ENCODE measurements around the gene KLF17. TPM values are rescaled to one million over a fixed set of nuclear protein-coding genes. Genes with fewer than 3 reads are reported as not detected.

KLF17 gene
- total RNA-seq, 1 experiment from 2014 or later: not detected

GRCh38 chr1:44072204-44072603 is 46.4 kb upstream of the KLF17 start (continued):
- no peak for TF ChIP-seq PREB (CRISPR knock-in tag; IDR thresholded peaks at IDR 0.05; ENCODE audit: borderline replicate concordance)
- no peak for TF ChIP-seq NFYB (CRISPR knock-in tag; conservative IDR thresholded peaks at IDR 0.05; ENCODE audit: low read depth)

- CTCF ChIA-PET: interaction anchor here (0.6 to 1.1 kb wide), 2 partner anchors 25 to 795 kb away, joined by 3 read pairs; no protein-coding TSS in a partner anchor
- H3K36me3 Mint-ChIP-seq: no peaks in the 10 kb centered on the region
- H3K4me1 Mint-ChIP-seq: peaks cover 25% of the 10 kb centered on the region
- H3K27ac Mint-ChIP-seq: no peak overlapping the region
- ATAC-seq (no peak), DNase-seq (ENCODE audit: low spot score) (no peak)
- POLR2A ChIA-PET: interaction anchor here (0.7 kb wide), 1 partner anchor 327 kb away, joined by 5 read pairs; no protein-coding TSS in a partner anchor
- H3K9me3 Mint-ChIP-seq: peaks cover 5% of the 10 kb centered on the region; the same call in 1 of the 2 replicates
- no peak overlapping the region for H3K4me3 Mint-ChIP-seq
- peaks cover 27% of the 10 kb centered on the region for H3K27me3 Mint-ChIP-seq (ENCODE audit: low read depth)
- TF ChIP-seq FOXP1 (CRISPR knock-in tag; IDR thresholded peaks at IDR 0.05; ENCODE audit: borderline replicate concordance) (no peak), ZSCAN18 (CRISPR knock-in tag; IDR thresholded peaks at IDR 0.05) (no peak), ATF2 (CRISPR knock-in tag; IDR thresholded peaks at IDR 0.05; ENCODE audit: borderline replicate concordance, low read depth) (no peak), HMGA2 (CRISPR knock-in tag; IDR thresholded peaks at IDR 0.05) (no peak), NFYB (CRISPR knock-in tag; conservative IDR thresholded peaks at IDR 0.05; ENCODE audit: low read depth) (no peak)
Observed at GRCh38 chr1:44072821-44073220, 45.8 kb upstream of the KLF17 start.

- CTCF ChIA-PET: interaction anchor here (0.6 kb wide), 1 partner anchor 794 kb away, joined by 3 read pairs; no protein-coding TSS in a partner anchor
- H3K4me3 Mint-ChIP-seq: no peak overlapping the region
- no peak for ATAC-seq
- no peak for TF ChIP-seq IRF1 (CRISPR knock-in tag; IDR thresholded peaks at IDR 0.05)
- no peak for TF ChIP-seq FOXP1 (CRISPR knock-in tag; IDR thresholded peaks at IDR 0.05; ENCODE audit: borderline replicate concordance)
- TF ChIP-seq IRF2 (CRISPR knock-in tag; IDR thresholded peaks at IDR 0.05; ENCODE audit: borderline replicate concordance, low read depth): no peak
- TF ChIP-seq MXD4 (CRISPR knock-in tag; IDR thresholded peaks at IDR 0.05; ENCODE audit: borderline replicate concordance): no peak
- no peak for TF ChIP-seq ZNF512 (CRISPR knock-in tag; IDR thresholded peaks at IDR 0.05; ENCODE audit: borderline replicate concordance)
- TF ChIP-seq E2F1 (CRISPR knock-in tag; IDR thresholded peaks at IDR 0.05): no peak
- no peak for TF ChIP-seq CREB1 (CRISPR knock-in tag; IDR thresholded peaks at IDR 0.05)
- TF ChIP-seq ATF3 (CRISPR knock-in tag; conservative IDR thresholded peaks at IDR 0.05): no peak
- TF ChIP-seq NR3C1 (CRISPR knock-in tag; conservative IDR thresholded peaks at IDR 0.05; ENCODE audit: low read depth): no peak
- TF ChIP-seq SMAD4 (CRISPR knock-in tag; IDR thresholded peaks at IDR 0.05): no peak
- no peak for TF ChIP-seq JUN (CRISPR knock-in tag; IDR thresholded peaks at IDR 0.05)
- no peak for TF ChIP-seq ZNF425 (CRISPR knock-in tag; conservative IDR thresholded peaks at IDR 0.05)
- TF ChIP-seq ZBTB21 (CRISPR knock-in tag; IDR thresholded peaks at IDR 0.05; ENCODE audit: borderline replicate concordance): no peak
Observed at GRCh38 chr1:44073528-44073927, 45.1 kb upstream of the KLF17 start.

More at GRCh38 chr1:44073528-44073927, 45.1 kb upstream of the KLF17 start:
- no peak for DNase-seq (ENCODE audit: low spot score)
- H3K36me3 Mint-ChIP-seq: no peaks in the 10 kb centered on the region
- peaks cover 25% of the 10 kb centered on the region for H3K27me3 Mint-ChIP-seq (ENCODE audit: low read depth)
- POLR2A ChIA-PET: no interaction called here
- peaks cover 5% of the 10 kb centered on the region; the same call in 1 of the 2 replicates for H3K9me3 Mint-ChIP-seq
- H3K4me1 Mint-ChIP-seq: peaks cover 25% of the 10 kb centered on the region
- H3K27ac Mint-ChIP-seq: no peak overlapping the region

All from WTC11 (cell line).